ENCODE results near the gene GFRA1.
A peak's percentile ranks its signal among the peaks of the same experiment; 100 is the strongest.

The GFRA1 gene

GRCh38 chr10:116270126-116270770 is 2.8 kb downstream of the GFRA1 start:
- Histone ChIP-seq H3K9me3 (ENCODE audit: control insufficient read depth in 1 of 2, low read length in 2 of 2) (no peaks in the 10 kb centered on the region), H3K27me3 (ENCODE audit: low read depth, low read length) (peaks cover 21% of the 10 kb centered on the region), H3K4me3 (ENCODE audit: low read depth in 1 of 2, low read length in 2 of 2) (peak overlapping the region in 1 of 2 donors; percentile 80), H3K27ac (ENCODE audit: low read length) (no peak overlapping the region), H3K36me3 (ENCODE audit: control insufficient read depth in 1 of 2, insufficient read depth in 2 of 2, low read length in 2 of 2) (no peaks in the 10 kb centered on the region), H3K4me1 (ENCODE audit: control insufficient read depth in 1 of 2, insufficient read depth in 2 of 2, low read length in 2 of 2) (peaks cover 4 to 24% of the 10 kb centered on the region in 2 donors)

- H3K27me3 ChIP-seq (ENCODE audit: low read depth, low read length): peaks cover 21% of the 10 kb centered on the region
- peak overlapping the region in 1 of 2 donors; percentile 21 for H3K4me3 ChIP-seq (ENCODE audit: low read depth in 1 of 2, low read length in 2 of 2)
- no peaks in the 10 kb centered on the region for H3K9me3 ChIP-seq (ENCODE audit: control insufficient read depth in 1 of 2, low read length in 2 of 2)
- no peak overlapping the region for H3K27ac ChIP-seq (ENCODE audit: low read length)
- no peaks in the 10 kb centered on the region for H3K36me3 ChIP-seq (ENCODE audit: control insufficient read depth in 1 of 2, insufficient read depth in 2 of 2, low read length in 2 of 2)
- H3K4me1 ChIP-seq (ENCODE audit: control insufficient read depth in 1 of 2, insufficient read depth in 2 of 2, low read length in 2 of 2): peaks cover 4 to 24% of the 10 kb centered on the region in 2 donors
Observed at GRCh38 chr10:116269619-116270018, 3.4 kb downstream of the GFRA1 start.

- peaks cover 4 to 24% of the 10 kb centered on the region in 2 donors for H3K4me1 ChIP-seq (ENCODE audit: control insufficient read depth in 1 of 2, insufficient read depth in 2 of 2, low read length in 2 of 2)
- H3K9me3 ChIP-seq (ENCODE audit: control insufficient read depth in 1 of 2, low read length in 2 of 2): no peaks in the 10 kb centered on the region
- no peak overlapping the region for H3K27ac ChIP-seq (ENCODE audit: low read length)
- no peaks in the 10 kb centered on the region for H3K36me3 ChIP-seq (ENCODE audit: control insufficient read depth in 1 of 2, insufficient read depth in 2 of 2, low read length in 2 of 2)
- H3K4me3 ChIP-seq (ENCODE audit: low read depth in 1 of 2, low read length in 2 of 2): peak overlapping the region in 1 of 2 donors; percentile 21
- H3K27me3 ChIP-seq (ENCODE audit: low read depth, low read length): peaks cover 21% of the 10 kb centered on the region
Observed at GRCh38 chr10:116268976-116269375, 4.0 kb downstream of the GFRA1 start.

- Histone ChIP-seq H3K27ac (ENCODE audit: low read length) (no peak overlapping the region), H3K4me3 (ENCODE audit: low read depth in 1 of 2, low read length in 2 of 2) (no peak overlapping the region), H3K4me1 (ENCODE audit: control insufficient read depth in 1 of 2, insufficient read depth in 2 of 2, low read length in 2 of 2) (peaks cover 4 to 18% of the 10 kb centered on the region in 2 donors), H3K9me3 (ENCODE audit: control insufficient read depth in 1 of 2, low read length in 2 of 2) (no peaks in the 10 kb centered on the region), H3K36me3 (ENCODE audit: control insufficient read depth in 1 of 2, insufficient read depth in 2 of 2, low read length in 2 of 2) (no peaks in the 10 kb centered on the region), H3K27me3 (ENCODE audit: low read depth, low read length) (peaks cover 9% of the 10 kb centered on the region)
Observed at GRCh38 chr10:116265686-116266085, 7.3 kb downstream of the GFRA1 start.

GRCh38 chr10:116263870-116264655 is 8.9 kb downstream of the GFRA1 start:
- Histone ChIP-seq H3K9me3 (ENCODE audit: control insufficient read depth in 1 of 2, low read length in 2 of 2) (no peaks in the 10 kb centered on the region), H3K4me1 (ENCODE audit: control insufficient read depth in 1 of 2, insufficient read depth in 2 of 2, low read length in 2 of 2) (peaks cover 0 to 12% of the 10 kb centered on the region in 2 donors), H3K27me3 (ENCODE audit: low read depth, low read length) (no peaks in the 10 kb centered on the region), H3K27ac (ENCODE audit: low read length) (no peak overlapping the region), H3K4me3 (ENCODE audit: low read depth in 1 of 2, low read length in 2 of 2) (no peak overlapping the region), H3K36me3 (ENCODE audit: control insufficient read depth in 1 of 2, insufficient read depth in 2 of 2, low read length in 2 of 2) (no peaks in the 10 kb centered on the region)

GRCh38 chr10:116262678-116263077 is 10.3 kb downstream of the GFRA1 start:
- H3K4me1 ChIP-seq (ENCODE audit: control insufficient read depth in 1 of 2, insufficient read depth in 2 of 2, low read length in 2 of 2): peaks cover 0 to 10% of the 10 kb centered on the region in 2 donors
- no peaks in the 10 kb centered on the region for H3K36me3 ChIP-seq (ENCODE audit: control insufficient read depth in 1 of 2, insufficient read depth in 2 of 2, low read length in 2 of 2)
- H3K9me3 ChIP-seq (ENCODE audit: control insufficient read depth in 1 of 2, low read length in 2 of 2): no peaks in the 10 kb centered on the region
- no peaks in the 10 kb centered on the region for H3K27me3 ChIP-seq (ENCODE audit: low read depth, low read length)
- H3K27ac ChIP-seq (ENCODE audit: low read length): no peak overlapping the region
- no peak overlapping the region for H3K4me3 ChIP-seq (ENCODE audit: low read depth in 1 of 2, low read length in 2 of 2)

GRCh38 chr10:116260599-116260998 is 12.4 kb downstream of the GFRA1 start:
- Histone ChIP-seq H3K27me3 (ENCODE audit: low read depth, low read length) (no peaks in the 10 kb centered on the region), H3K4me3 (ENCODE audit: low read depth in 1 of 2, low read length in 2 of 2) (no peak overlapping the region), H3K36me3 (ENCODE audit: control insufficient read depth in 1 of 2, insufficient read depth in 2 of 2, low read length in 2 of 2) (no peaks in the 10 kb centered on the region), H3K4me1 (ENCODE audit: control insufficient read depth in 1 of 2, insufficient read depth in 2 of 2, low read length in 2 of 2) (peaks cover 0 to 17% of the 10 kb centered on the region in 2 donors), H3K27ac (ENCODE audit: low read length) (no peak overlapping the region), H3K9me3 (ENCODE audit: control insufficient read depth in 1 of 2, low read length in 2 of 2) (no peaks in the 10 kb centered on the region)

GRCh38 chr10:116259638-116260037 is 13.4 kb downstream of the GFRA1 start:
- H3K9me3 ChIP-seq (ENCODE audit: control insufficient read depth in 1 of 2, low read length in 2 of 2): no peaks in the 10 kb centered on the region
- H3K4me1 ChIP-seq (ENCODE audit: control insufficient read depth in 1 of 2, insufficient read depth in 2 of 2, low read length in 2 of 2): peaks cover 0 to 20% of the 10 kb centered on the region in 2 donors
- H3K4me3 ChIP-seq (ENCODE audit: low read depth in 1 of 2, low read length in 2 of 2): no peak overlapping the region
- no peak overlapping the region for H3K27ac ChIP-seq (ENCODE audit: low read length)
- H3K27me3 ChIP-seq (ENCODE audit: low read depth, low read length): no peaks in the 10 kb centered on the region
- no peaks in the 10 kb centered on the region for H3K36me3 ChIP-seq (ENCODE audit: control insufficient read depth in 1 of 2, insufficient read depth in 2 of 2, low read length in 2 of 2)

GRCh38 chr10:116257785-116258184 is 15.2 kb downstream of the GFRA1 start:
- no peaks in the 10 kb centered on the region for H3K9me3 ChIP-seq (ENCODE audit: control insufficient read depth in 1 of 2, low read length in 2 of 2)
- no peaks in the 10 kb centered on the region for H3K27me3 ChIP-seq (ENCODE audit: low read depth, low read length)
- no peak overlapping the region for H3K4me3 ChIP-seq (ENCODE audit: low read depth in 1 of 2, low read length in 2 of 2)

GRCh38 chr10:116256752-116257259 is 16.2 kb downstream of the GFRA1 start:
- Histone ChIP-seq H3K27ac (ENCODE audit: low read length) (no peak overlapping the region), H3K27me3 (ENCODE audit: low read depth, low read length) (no peaks in the 10 kb centered on the region), H3K9me3 (ENCODE audit: control insufficient read depth in 1 of 2, low read length in 2 of 2) (no peaks in the 10 kb centered on the region), H3K36me3 (ENCODE audit: control insufficient read depth in 1 of 2, insufficient read depth in 2 of 2, low read length in 2 of 2) (no peaks in the 10 kb centered on the region), H3K4me3 (ENCODE audit: low read depth in 1 of 2, low read length in 2 of 2) (no peak overlapping the region), H3K4me1 (ENCODE audit: control insufficient read depth in 1 of 2, insufficient read depth in 2 of 2, low read length in 2 of 2) (peaks cover 0 to 14% of the 10 kb centered on the region in 2 donors)

More at GRCh38 chr10:116257785-116258184, 15.2 kb downstream of the GFRA1 start:
- Histone ChIP-seq H3K27ac (ENCODE audit: low read length) (no peak overlapping the region), H3K4me1 (ENCODE audit: control insufficient read depth in 1 of 2, insufficient read depth in 2 of 2, low read length in 2 of 2) (peaks cover 0 to 18% of the 10 kb centered on the region in 2 donors), H3K36me3 (ENCODE audit: control insufficient read depth in 1 of 2, insufficient read depth in 2 of 2, low read length in 2 of 2) (no peaks in the 10 kb centered on the region)

GRCh38 chr10:116255886-116256751 is 16.9 kb downstream of the GFRA1 start:
- no peak overlapping the region for H3K27ac ChIP-seq (ENCODE audit: low read length)
- no peaks in the 10 kb centered on the region for H3K36me3 ChIP-seq (ENCODE audit: control insufficient read depth in 1 of 2, insufficient read depth in 2 of 2, low read length in 2 of 2)

More at GRCh38 chr10:116255886-116256751, 16.9 kb downstream of the GFRA1 start:
- H3K27me3 ChIP-seq (ENCODE audit: low read depth, low read length): no peaks in the 10 kb centered on the region
- no peak overlapping the region for H3K4me3 ChIP-seq (ENCODE audit: low read depth in 1 of 2, low read length in 2 of 2)
- H3K9me3 ChIP-seq (ENCODE audit: control insufficient read depth in 1 of 2, low read length in 2 of 2): no peaks in the 10 kb centered on the region
- peaks cover 0 to 13% of the 10 kb centered on the region in 2 donors for H3K4me1 ChIP-seq (ENCODE audit: control insufficient read depth in 1 of 2, insufficient read depth in 2 of 2, low read length in 2 of 2)

Measured in muscle layer of duodenum (tissue), 2 donors.